ENCODE results near the gene PSMC4. TPM values are rescaled to one million over a fixed set of nuclear protein-coding genes. Genes with fewer than 3 reads are reported as not detected.
"Not testable (repeated sequence)": the region's sequence is repeated elsewhere in the genome, so short reads cannot be mapped to it uniquely, and the experiment has no call there.

The PSMC4 gene
- total RNA-seq, 1 experiment from 2014 or later = 325 TPM

DNA sequence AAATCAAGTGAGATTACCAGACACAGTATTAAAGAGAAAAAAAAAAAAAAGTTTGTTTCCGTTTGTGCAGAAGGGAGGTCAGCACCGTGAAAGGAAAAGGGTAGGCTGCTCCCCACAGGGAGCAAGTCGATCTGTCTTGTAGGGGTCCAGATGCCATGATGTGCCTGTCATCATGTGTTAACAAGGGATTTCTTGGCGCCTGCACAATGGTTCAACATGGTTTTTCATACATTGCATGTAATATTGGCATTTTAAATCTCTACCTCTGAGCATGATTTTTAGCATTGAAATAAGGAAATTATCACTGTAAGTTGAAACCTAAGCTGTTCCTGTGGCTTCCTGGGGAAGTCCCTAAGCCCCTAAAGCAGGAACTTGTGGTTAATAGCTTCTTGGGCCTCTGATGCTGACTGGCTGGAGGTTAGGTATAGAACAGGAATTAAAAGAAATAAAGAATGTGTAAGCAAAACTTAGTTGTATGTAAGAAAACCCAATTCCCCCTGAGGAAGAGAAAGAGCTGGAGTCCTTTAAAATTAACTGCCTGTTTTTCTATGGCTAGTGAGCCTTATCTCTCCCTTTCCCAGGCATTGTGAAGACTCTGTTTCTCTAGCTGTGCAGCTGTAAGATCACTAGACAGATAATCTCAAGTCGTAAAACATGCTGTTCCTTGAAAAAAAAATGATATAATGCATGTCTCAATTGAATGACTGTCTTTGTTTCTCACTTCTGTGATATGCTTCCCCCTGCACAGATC is 29.2 kb upstream of the PSMC4 start:
- DNase-seq (ENCODE audit: low spot score) = no peak
- in situ Hi-C loops (cut with HindIII; ENCODE audit: low sequenced_read_pairs) = loop anchor here (10.0 kb wide), 1 partner anchor 157 kb away; no protein-coding TSS in a partner anchor

DNA sequence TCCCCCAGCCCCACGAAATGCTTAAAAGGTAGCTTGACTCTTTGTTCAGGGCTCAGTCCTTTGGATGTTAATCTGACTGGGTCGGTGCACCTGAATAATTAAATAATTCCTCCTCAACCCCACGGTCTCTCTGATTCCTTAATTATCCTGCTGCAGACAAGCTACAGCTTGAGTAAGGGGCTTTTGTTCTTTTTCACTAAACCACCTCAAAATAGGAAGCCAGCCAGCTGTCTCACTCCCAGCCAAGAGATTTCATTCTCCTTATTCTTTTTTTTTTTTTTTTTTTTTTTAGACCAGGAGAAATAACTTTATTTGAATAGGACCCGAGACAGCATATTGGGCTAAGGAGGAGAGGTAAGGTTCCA is 28.6 kb upstream of the PSMC4 start:
- in situ Hi-C loops (cut with HindIII; ENCODE audit: low sequenced_read_pairs) = loop anchor here (10.0 kb wide), 1 partner anchor 158 kb away; no protein-coding TSS in a partner anchor
- no peak for DNase-seq (ENCODE audit: low spot score)

DNA sequence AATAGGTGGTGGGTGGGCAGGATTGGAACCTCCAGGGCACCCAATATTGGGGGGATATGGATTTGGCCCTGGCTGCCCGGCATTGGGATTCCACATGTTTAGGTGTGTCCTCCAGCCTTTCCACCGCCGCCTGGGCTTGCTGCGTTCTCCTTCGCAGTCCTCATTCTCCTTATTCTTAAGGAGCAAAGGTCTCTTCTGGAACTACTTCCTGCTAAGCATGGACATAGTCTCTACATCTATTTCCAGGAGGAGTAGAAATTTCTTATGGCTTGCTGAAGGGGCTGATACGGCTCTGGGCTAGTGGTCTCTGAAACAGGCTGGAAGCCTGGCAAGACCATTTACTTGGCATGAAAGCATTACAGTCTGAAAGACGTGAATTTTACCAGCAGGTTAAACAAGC is 27.4 kb upstream of the PSMC4 start:
- DNase-seq (ENCODE audit: low spot score) = no peak
- in situ Hi-C loops (cut with HindIII; ENCODE audit: low sequenced_read_pairs) = loop anchor here (10.0 kb wide), 1 partner anchor 159 kb away; no protein-coding TSS in a partner anchor

DNA sequence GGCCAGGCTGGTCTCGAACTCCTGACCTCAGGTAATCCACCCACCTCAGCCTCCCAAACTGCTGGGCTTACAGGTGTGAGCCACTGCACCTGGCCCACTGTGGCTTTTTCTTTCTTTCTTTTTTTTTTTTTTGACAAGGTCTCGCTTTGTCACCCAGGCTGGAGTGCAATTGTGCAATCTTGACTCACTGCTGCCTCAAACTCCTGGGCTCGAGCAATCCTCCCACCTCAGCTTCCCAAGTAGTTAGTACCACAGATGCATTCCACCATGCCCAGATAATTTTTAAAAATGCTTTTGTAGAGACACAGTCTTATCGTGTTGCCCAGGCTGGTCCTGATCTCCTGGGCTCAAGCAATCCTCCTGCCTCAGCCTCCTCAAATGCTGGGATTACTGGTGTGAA is 24.4 kb upstream of the PSMC4 start:
- no peak for DNase-seq (ENCODE audit: low spot score)
- in situ Hi-C loops (cut with HindIII; ENCODE audit: low sequenced_read_pairs) = loop anchor here (10.0 kb wide), 1 partner anchor 162 kb away; no protein-coding TSS in a partner anchor

DNA sequence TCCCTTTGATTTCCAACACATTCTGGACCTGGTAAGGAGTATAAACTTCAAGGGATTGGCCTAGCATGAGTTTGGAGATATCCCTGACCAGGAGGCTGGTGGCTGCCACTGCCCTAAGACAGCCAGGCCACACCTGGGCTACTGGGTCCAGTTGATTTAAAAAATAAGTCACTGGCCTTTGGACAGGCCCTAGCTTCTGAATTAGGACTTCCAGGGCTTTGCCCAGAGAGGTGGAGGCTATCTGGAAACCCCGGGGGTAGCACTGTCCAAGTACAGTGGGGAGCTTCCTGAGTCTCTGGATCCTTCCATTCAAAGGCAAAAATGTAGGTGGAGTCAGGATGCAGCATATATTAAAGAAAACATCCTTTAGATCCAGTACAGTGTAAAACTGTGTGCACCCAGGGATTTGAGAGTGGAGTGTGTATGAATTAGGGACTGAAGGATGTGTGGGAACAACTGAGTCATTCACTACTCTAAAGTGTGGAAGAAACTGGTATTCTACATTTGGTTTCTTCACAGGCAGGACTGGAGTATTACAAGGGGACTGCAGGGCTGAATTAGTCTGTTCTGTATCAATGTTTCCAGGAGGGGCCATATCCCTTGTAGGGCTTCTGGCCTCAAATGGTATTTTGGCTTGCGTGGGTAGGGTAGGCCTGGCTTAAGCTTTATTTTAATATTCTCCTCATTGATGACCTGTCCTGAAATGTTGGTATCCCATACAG is 21.8 kb upstream of the PSMC4 start:
- in situ Hi-C loops (cut with HindIII; ENCODE audit: low sequenced_read_pairs) = loop anchor here (10.0 kb wide), 1 partner anchor 164 kb away; no protein-coding TSS in a partner anchor

DNA sequence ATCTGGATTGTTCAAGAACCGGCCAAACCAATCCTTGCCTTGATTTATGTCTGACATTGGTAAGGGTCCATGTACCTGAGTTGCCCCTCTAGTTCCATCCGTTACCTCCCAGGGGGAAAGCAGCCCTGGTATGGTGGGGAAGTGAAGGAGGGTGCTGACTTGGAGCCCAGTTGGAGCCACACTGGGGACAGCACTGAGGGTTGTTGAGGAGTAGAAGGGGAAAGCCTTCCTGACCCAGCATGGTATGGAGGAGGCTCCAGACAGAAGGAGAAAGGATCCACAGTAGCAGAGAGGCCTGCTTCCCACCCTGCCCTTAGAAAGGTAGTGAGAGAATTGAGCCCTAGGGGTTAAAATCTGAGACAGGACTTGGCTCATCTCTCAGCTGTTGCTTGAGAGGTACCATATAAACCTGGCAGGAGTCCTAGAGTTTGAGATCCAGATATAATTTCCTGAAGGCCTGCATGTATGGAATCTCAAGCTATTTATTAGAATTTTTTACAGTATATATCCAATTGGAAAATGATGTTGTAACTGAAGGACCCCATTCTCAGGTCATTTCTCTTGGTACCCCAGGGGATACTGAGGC is 19.8 kb upstream of the PSMC4 start:
- in situ Hi-C loops (cut with HindIII; ENCODE audit: low sequenced_read_pairs) = no loop called here
- no peak for DNase-seq (ENCODE audit: low spot score)

More for the DNA sequence above, 21.8 kb upstream of the PSMC4 start:
- DNase-seq (ENCODE audit: low spot score) = no peak

DNA sequence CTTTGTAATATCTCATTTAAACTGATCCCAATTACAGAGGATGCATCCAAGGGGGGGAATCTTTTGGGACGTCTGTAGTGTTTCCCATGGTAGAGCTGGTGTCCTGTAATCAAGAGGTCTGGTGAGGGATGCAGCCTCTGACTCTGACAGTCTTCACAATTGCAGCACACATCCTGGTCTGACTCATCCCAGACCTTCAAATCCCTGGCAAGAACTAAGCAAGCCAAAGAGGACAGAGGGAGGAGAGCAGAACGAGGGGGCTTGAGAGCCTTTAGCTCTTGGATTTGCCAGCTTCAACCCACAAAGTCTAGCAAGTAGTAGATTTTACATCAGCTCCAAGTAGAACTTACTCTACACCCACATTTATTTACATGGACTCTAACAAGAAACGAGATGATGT is 19.3 kb upstream of the PSMC4 start:
- in situ Hi-C loops (cut with HindIII; ENCODE audit: low sequenced_read_pairs) = no loop called here
- no peak for DNase-seq (ENCODE audit: low spot score)

DNA sequence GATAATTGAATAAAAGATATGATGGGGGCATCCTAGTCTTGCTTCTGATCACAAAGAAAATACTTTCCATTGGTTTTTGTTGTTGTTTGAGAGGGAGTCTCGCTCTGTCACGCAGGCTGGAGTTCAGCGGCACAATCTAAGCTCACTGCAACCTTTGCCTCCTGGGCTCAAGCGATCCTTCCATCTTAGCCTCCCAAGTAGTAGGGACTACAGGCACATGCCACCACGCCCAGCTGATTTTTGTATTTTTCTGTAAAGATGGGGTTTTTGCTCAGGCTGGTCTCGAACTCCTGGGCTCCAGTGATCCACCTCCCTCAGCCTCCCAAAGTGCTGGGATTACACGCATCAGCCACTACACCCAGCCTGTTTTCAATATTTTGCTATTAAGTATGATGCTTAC is 17.1 kb upstream of the PSMC4 start:
- in situ Hi-C loops (cut with HindIII; ENCODE audit: low sequenced_read_pairs) = no loop called here
- DNase-seq (ENCODE audit: low spot score) = no peak

DNA sequence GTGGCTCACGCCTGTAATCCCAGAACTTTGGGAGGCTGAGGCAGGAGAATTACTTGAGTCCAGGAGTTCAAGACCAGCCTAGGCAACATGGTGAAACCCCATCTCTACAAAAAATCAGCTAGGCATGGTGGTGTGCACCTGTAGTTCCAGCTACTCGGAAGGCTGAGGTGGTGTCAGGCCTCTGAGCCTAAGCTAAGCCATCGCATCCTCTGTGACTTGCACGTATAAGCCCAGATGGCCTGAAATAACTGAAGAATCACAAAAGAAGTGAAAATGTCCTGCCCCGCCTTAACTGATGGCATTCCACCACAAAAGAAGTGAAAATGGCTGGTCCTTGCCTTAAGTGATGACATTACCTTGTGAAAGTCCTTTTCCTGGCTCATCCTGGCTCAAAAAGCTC is 13.1 kb upstream of the PSMC4 start:
- DNase-seq (ENCODE audit: low spot score); in situ Hi-C loops (cut with HindIII; ENCODE audit: low sequenced_read_pairs): not testable (repeated sequence)

DNA sequence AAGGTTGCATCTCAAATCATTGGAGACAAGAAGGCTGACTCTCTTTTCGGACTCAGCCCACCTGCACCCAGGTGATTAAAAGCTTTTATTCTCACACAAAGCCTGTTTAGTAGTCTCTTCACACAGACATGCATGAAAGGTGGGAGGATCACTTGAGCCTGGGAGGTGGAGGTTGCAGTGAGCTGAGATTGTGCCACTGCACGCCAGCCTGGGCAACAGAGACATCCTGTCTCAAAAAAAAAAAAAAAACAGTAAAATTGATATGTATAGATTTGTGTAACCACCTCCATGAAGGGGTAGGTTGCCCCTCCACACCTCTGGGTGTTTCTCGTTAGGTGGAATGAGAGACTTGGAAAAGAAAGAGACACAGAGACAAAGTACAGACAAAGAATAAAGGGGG is 12.0 kb upstream of the PSMC4 start:
- DNase-seq (ENCODE audit: low spot score); in situ Hi-C loops (cut with HindIII; ENCODE audit: low sequenced_read_pairs): not testable (repeated sequence)

DNA sequence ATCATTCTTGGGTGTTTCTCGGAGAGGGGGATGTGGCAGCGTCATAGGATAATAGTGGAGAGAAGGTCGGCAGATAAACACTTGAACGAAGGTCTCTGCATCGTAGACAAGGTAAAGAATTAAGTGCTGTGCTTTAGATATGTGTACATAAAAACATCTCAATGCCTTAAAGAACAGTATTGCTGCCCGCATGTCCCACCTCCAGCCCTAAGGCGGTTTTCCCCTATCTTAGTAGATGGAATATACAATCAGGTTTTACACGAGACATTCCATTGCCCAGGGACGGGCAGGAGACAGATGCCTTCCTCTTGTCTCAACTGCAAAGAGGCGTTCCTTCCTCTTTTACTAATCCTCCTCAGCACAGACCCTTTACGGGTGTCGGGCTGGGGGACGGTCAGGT is 11.6 kb upstream of the PSMC4 start:
- DNase-seq (ENCODE audit: low spot score); in situ Hi-C loops (cut with HindIII; ENCODE audit: low sequenced_read_pairs): not testable (repeated sequence)

DNA sequence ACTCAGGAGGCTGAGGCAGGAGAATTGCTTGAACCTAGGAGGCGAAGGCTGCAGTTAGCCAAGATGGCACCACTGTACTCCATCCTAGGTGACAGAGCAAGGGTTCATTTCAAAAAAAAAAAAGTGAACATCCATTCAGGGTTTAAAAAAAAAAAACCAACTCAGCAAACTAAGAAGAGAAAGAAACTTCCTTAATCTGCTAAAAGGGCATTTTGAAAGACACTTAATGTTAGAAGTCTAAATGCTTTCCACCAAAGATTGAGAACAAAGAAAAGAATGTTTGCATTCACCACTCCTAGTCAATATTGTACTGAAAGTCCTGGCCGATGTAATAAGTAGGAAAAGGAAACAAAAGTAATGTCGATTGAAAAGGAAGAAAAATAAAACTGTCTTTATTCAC is 7.1 kb upstream of the PSMC4 start:
- in situ Hi-C loops (cut with HindIII; ENCODE audit: low sequenced_read_pairs) = no loop called here
- no peak for DNase-seq (ENCODE audit: low spot score)

DNA sequence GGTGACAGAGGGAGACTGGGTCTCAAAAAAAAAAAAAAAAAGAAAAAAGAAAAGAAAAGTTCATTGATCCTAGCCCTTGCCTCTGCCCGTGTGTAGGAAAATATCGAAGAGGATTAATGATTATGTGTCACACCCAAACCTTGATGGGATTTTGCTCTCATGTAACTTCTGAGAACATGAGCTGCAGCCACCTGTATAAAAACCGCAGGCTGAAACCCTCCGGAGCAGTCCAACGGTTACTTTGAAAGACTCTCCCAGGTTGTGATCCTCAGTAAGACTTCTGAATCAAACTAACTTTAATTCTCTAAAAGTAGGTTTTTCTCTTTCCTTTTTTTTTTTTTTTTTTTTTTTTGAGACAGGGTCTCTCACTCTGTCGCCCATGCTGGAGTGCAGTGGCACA is 4.3 kb upstream of the PSMC4 start:
- no peak for DNase-seq (ENCODE audit: low spot score)
- in situ Hi-C loops (cut with HindIII; ENCODE audit: low sequenced_read_pairs) = no loop called here

DNA sequence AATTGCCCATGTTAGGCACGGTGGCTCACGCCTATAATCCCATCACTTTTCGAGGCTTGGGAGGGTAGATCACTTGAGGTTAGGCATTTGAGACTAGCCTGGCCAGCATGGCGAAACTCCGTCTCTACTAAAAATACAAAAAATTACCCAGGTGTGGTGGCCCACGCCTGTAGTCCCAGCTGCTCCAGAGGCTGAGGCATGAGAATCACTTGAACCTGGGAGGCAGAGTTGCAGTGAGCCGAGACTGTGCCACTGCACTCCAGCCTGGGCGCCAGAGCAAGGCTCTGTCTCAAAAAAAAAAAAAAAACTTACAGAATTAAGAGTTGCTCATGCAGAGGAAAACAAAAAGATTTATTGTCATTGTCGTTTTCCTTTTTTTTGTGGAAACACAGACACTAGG is 3.4 kb upstream of the PSMC4 start:
- DNase-seq (ENCODE audit: low spot score) = no peak
- in situ Hi-C loops (cut with HindIII; ENCODE audit: low sequenced_read_pairs) = no loop called here

DNA sequence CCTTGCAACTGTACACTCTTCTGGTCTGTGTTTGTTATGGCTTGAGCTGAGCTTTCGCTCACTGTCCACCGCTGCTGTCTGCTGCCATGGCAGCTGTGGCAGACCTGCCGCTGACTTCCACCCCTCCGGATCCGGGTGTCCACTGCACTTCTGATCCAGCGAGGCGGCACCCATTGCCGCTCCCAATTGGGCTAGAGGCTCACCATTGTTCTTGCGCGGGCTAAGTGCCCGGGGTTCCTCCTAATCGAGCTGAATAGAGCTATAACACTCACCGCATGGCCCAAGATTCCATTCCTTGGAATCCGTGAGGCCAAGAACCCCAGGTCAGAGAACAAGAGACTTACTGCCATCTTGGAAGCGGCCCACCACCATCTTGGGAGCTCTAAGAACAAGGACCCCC is 2.2 kb upstream of the PSMC4 start:
- in situ Hi-C loops (cut with HindIII; ENCODE audit: low sequenced_read_pairs) = no loop called here
- DNase-seq (ENCODE audit: low spot score) = no peak

DNA sequence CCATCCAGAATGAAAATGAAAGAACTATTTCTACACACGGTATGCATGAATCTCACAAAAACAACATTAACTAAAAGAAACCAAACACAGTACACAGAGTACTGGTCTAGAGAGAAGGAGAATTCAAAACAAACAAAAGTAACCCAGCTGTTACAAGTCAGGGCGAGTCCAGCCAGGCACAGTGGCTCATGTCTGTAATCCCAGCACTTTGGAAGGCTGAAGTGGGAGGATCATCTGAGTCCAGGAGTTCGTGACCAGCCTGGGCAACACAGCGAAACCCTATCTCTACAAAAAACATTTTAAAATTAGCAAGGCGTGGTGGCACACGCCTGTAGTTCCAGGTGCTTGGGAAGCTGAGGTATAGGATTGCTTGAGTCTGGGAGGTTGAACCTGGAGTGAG is 1.7 kb upstream of the PSMC4 start:
- in situ Hi-C loops (cut with HindIII; ENCODE audit: low sequenced_read_pairs) = no loop called here
- DNase-seq (ENCODE audit: low spot score) = no peak

DNA sequence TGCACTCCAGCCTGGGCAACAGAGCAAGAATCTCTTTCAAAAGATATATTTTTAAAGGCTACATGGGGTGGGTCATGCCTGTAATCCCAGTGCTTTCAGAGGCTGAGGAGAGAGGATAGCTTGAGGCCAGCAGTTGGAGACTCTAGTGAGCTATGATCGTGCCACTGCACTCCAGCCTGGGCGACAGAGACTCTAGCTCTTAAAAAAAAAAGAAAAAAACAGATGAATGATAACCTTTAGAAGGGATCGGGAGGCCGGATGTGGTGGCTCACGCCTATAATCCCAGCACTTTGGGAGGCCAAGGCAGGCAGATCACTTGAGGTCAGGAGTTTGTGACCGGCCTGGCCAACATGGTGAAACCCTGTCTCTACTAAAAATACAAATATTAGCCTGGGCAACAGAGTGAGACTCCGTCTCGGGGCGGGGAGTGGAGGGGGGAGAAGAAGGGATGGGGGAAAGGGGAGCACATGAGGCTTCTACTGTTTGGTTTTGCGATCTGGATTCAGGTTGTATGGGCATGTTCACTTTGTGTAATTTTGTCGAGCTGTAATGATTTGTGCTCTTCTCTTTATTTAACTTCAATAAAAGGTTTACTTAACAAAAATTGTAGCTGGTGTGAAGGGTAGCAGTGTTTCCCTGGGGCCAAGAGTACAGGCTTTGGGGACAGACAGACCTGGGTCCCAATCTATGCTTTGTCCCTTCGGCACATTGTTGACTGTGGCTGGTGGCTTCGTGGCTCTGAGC is 1.1 kb upstream of the PSMC4 start:
- in situ Hi-C loops (cut with HindIII; ENCODE audit: low sequenced_read_pairs) = no loop called here
- DNase-seq (ENCODE audit: low spot score) = no peak

DNA sequence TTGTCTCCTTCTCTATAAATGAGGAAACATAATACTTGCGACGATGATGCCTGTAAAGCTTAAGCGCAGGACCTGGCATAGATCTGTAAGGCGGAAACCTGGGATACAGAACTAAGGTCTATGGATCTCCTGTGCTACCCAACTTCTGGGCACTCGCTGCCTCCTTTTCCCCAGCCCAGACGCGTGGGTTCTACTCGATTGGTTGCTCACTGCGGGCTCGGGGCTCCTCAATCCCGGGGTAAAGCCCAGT is 615 bp upstream of the PSMC4 start:
- in situ Hi-C loops (cut with HindIII; ENCODE audit: low sequenced_read_pairs) = no loop called here
- DNase-seq (ENCODE audit: low spot score) = no peak

DNA sequence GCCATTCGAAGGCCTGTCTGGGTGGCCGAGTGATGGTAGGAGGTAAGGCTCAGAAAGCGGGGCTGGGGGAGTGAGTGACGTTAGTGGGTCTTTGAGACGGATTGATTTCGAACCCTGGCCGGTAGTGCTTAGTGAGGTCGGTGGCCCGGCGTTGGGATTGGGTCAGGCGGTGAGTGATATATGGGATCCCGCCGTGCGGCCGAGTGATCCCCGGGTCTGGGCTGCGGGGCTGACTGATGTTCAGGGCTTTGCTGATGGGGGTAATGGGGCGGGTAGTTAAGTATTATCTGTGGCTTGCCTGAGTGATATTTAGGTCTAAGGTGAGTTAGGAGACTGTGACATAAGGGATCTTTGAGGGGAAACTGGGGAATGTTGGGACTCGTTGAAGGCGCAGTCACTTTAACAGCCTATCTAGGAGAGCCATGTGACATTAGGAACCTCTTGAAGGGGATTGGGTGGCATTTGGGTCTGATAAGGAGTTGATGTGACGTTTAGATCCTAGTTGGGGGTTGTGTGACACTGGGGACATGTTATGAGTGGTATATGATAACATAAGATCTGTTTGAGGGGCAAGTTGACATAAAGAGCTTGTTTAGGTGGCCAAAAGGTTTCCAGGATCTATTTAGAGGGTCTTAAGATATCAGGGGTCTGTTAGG is 543 bp downstream of the PSMC4 start:
- in situ Hi-C loops (cut with HindIII; ENCODE audit: low sequenced_read_pairs) = no loop called here
- no peak for DNase-seq (ENCODE audit: low spot score)

Measured in G401 (cell line).